Trophoblast cell (in vitro differentiated cells and primary cell): ENCODE data around the gene TMEM178B.
"Not testable (repeated sequence)": the region's sequence is repeated elsewhere in the genome, so short reads cannot be mapped to it uniquely, and the experiment has no call there.

Source experiments
- DNase-seq, 2 donors: peaks; one replicate each; pipeline ENCODE4 v3.0.0-alpha.2; 2016
- H2AFZ ChIP-seq: 2 replicates; pipeline ENCODE4 v1.6.1; 2013; ENCODE audit warnings: low read length, moderate library complexity, mild to moderate bottlenecking; ENCODE audit not compliant: insufficient read depth, poor library complexity
- H2AK5ac ChIP-seq: 2 replicates; pipeline ENCODE4 v1.6.1; 2013; ENCODE audit warnings: mild to moderate bottlenecking, low read length
- H2BK120ac ChIP-seq: 2 replicates; pipeline ENCODE4 v1.6.1; 2013; ENCODE audit warnings: low read length, mild to moderate bottlenecking, moderate library complexity; ENCODE audit not compliant: insufficient read depth, poor library complexity
- H2BK12ac ChIP-seq: 2 replicates; pipeline ENCODE4 v1.6.1; 2013; ENCODE audit warnings: mild to moderate bottlenecking, low read length, moderate library complexity
- H2BK5ac ChIP-seq: 2 replicates; pipeline ENCODE4 v1.6.1; 2013; ENCODE audit warnings: low read length, low read depth, moderate library complexity, mild to moderate bottlenecking; ENCODE audit not compliant: poor library complexity
- H3K14ac ChIP-seq: 2 replicates; pipeline ENCODE4 v1.6.1; 2013; ENCODE audit warnings: mild to moderate bottlenecking, low read length
- H3K18ac ChIP-seq: 2 replicates; pipeline ENCODE4 v1.6.1; 2013; ENCODE audit warnings: mild to moderate bottlenecking, low read length
- H3K23ac ChIP-seq: 2 replicates; pipeline ENCODE4 v1.6.1; 2013; ENCODE audit warnings: low read length
- H3K27ac ChIP-seq: 2 replicates; pipeline ENCODE4 v1.5.1; 2013; ENCODE audit warnings: low read depth, mild to moderate bottlenecking, inconsistent platforms, low read length, moderate library complexity
- H3K27me3 ChIP-seq: 2 replicates; pipeline ENCODE4 v1.6.1; 2013; ENCODE audit warnings: inconsistent platforms, mild to moderate bottlenecking, low read length, moderate library complexity; ENCODE audit not compliant: insufficient read depth
- H3K36me3 ChIP-seq, 2 experiments: 1 replicate in 1 of 2; 2 replicates in 1 of 2; pipeline ENCODE4 v1.6.1; 2013; ENCODE audit warnings: low read length in 2 of 2, mild to moderate bottlenecking in 2 of 2, moderate library complexity in 1 of 2; ENCODE audit not compliant: insufficient read depth in 2 of 2, control insufficient read depth in 1 of 2
- H3K4ac ChIP-seq: 2 replicates; pipeline ENCODE4 v1.6.1; 2013; ENCODE audit warnings: low read depth, mild to moderate bottlenecking, low read length, moderate library complexity
- H3K4me1 ChIP-seq, 2 experiments: 1 replicate in 1 of 2; 2 replicates in 1 of 2; pipeline ENCODE4 v1.6.1; 2013; ENCODE audit warnings: low read length in 2 of 2, mild to moderate bottlenecking in 2 of 2, moderate library complexity in 1 of 2; ENCODE audit not compliant: insufficient read depth in 2 of 2, control insufficient read depth in 1 of 2
- H3K4me2 ChIP-seq: 2 replicates; pipeline ENCODE4 v1.6.1; 2013; ENCODE audit warnings: inconsistent platforms, mild to moderate bottlenecking, low read length, moderate library complexity
- H3K4me3 ChIP-seq: 2 replicates; pipeline ENCODE4 v1.5.1; 2013; ENCODE audit warnings: mild to moderate bottlenecking, low read depth, low read length, inconsistent platforms
- H3K79me1 ChIP-seq: one replicate; pipeline ENCODE4 v1.6.1; 2013; ENCODE audit warnings: low read length
- H3K79me2 ChIP-seq: 2 replicates; pipeline ENCODE4 v1.6.1; 2013; ENCODE audit warnings: low read length, mild to moderate bottlenecking; ENCODE audit not compliant: control insufficient read depth, insufficient read depth, poor library complexity
- H3K9ac ChIP-seq: 2 replicates; pipeline ENCODE4 v1.6.1; 2013; ENCODE audit warnings: mild to moderate bottlenecking, low read length
- H3K9me3 ChIP-seq: 2 replicates; pipeline ENCODE4 v1.6.1; 2013; ENCODE audit warnings: low read depth, mild to moderate bottlenecking, control low read depth, inconsistent platforms, low read length; ENCODE audit not compliant: insufficient read depth
- H4K12ac ChIP-seq: 2 replicates; pipeline ENCODE4 v1.6.1; 2013; ENCODE audit warnings: low read depth, mild to moderate bottlenecking, low read length, moderate library complexity
- H4K8ac ChIP-seq: 2 replicates; pipeline ENCODE4 v1.6.1; 2013; ENCODE audit warnings: low read depth, mild to moderate bottlenecking, low read length, moderate library complexity
- H4K91ac ChIP-seq: one replicate; pipeline ENCODE4 v1.6.1; 2013; ENCODE audit warnings: low read depth, mild to moderate bottlenecking, low read length, moderate library complexity
- WGBS: extraction: QIAGEN DNeasy Blood & Tissue Kit; methylation state at CpG from one replicate; pipeline ENCODE4 v1.1.7; 2013; ENCODE audit warnings: missing lambda C conversion rate; ENCODE audit not compliant: insufficient read length, insufficient coverage; ENCODE audit errors: extremely low coverage; 5-methylcytosine and 5-hydroxymethylcytosine counted together

TMEM178B gene

GRCh38 chr7:141330285-141330684, 256.4 kb downstream of the TMEM178B start:
- not testable (repeated sequence) for H3K23ac ChIP-seq, H3K27ac ChIP-seq, H3K4ac ChIP-seq, H3K79me2 ChIP-seq, H3K4me1 ChIP-seq, H4K91ac ChIP-seq, H3K79me1 ChIP-seq, H3K9ac ChIP-seq, H4K12ac ChIP-seq, H2AK5ac ChIP-seq, H3K36me3 ChIP-seq, H2BK5ac ChIP-seq, H4K8ac ChIP-seq, DNase-seq, H2BK120ac ChIP-seq, H3K4me2 ChIP-seq, H3K27me3 ChIP-seq, H3K9me3 ChIP-seq, H2AFZ ChIP-seq, H2BK12ac ChIP-seq, H3K14ac ChIP-seq, H3K18ac ChIP-seq, H3K4me3 ChIP-seq
- no CpG with 5 or more reads among the region's 2 CpGs for WGBS

GRCh38 chr7:141333459-141333858, 259.6 kb downstream of the TMEM178B start:
- H2BK120ac ChIP-seq = no peak overlapping the region
- no peak overlapping the region for H3K23ac ChIP-seq
- no peak overlapping the region for H4K91ac ChIP-seq
- no peak overlapping the region for H3K9ac ChIP-seq
- H2AK5ac ChIP-seq = no peak overlapping the region
- H3K4me1 ChIP-seq = no peaks in the 10 kb centered on the region
- H3K9me3 ChIP-seq = peaks cover 3% of the 10 kb centered on the region
- H4K8ac ChIP-seq = no peak overlapping the region
- H3K79me2 ChIP-seq = no peaks in the 10 kb centered on the region
- no peak overlapping the region for H3K4me3 ChIP-seq
- no peak overlapping the region for H2BK5ac ChIP-seq
- no peak overlapping the region for H3K14ac ChIP-seq
- no peaks in the 10 kb centered on the region for H3K27me3 ChIP-seq
- H3K27ac ChIP-seq = no peak overlapping the region
- H3K36me3 ChIP-seq = no peaks in the 10 kb centered on the region
- no peak overlapping the region for H3K4ac ChIP-seq
- H4K12ac ChIP-seq = no peak overlapping the region
- no peak overlapping the region for H3K18ac ChIP-seq
- no CpG with 5 or more reads among the region's 4 CpGs for WGBS
- no peak overlapping the region for H2AFZ ChIP-seq
- H2BK12ac ChIP-seq = no peak overlapping the region
- H3K4me2 ChIP-seq = no peak overlapping the region
- H3K79me1 ChIP-seq = no peaks in the 10 kb centered on the region
- DNase-seq = peak in 1 of 2 donors; percentile 9

GRCh38 chr7:141335164-141335563, 261.3 kb downstream of the TMEM178B start:
- no peak for DNase-seq
- Histone ChIP-seq H2BK12ac (no peak overlapping the region), H3K4me3 (no peak overlapping the region), H4K12ac (no peak overlapping the region), H3K14ac (no peak overlapping the region), H3K36me3 (no peaks in the 10 kb centered on the region), H3K79me2 (no peaks in the 10 kb centered on the region), H3K9me3 (peaks cover 4% of the 10 kb centered on the region), H3K23ac (no peak overlapping the region), H4K91ac (no peak overlapping the region), H3K4me2 (no peak overlapping the region), H3K79me1 (no peaks in the 10 kb centered on the region), H2BK5ac (no peak overlapping the region), H2AFZ (no peak overlapping the region), H2BK120ac (no peak overlapping the region), H4K8ac (no peak overlapping the region), H3K9ac (no peak overlapping the region), H3K4ac (no peak overlapping the region), H3K27me3 (no peaks in the 10 kb centered on the region), H3K27ac (no peak overlapping the region), H2AK5ac (no peak overlapping the region), H3K4me1 (no peaks in the 10 kb centered on the region), H3K18ac (no peak overlapping the region)
- WGBS = no CpG with 5 or more reads among the region's 4 CpGs

- no peak for DNase-seq
- H3K18ac ChIP-seq = no peak overlapping the region
- no peak overlapping the region for H3K27ac ChIP-seq
- no peak overlapping the region for H2BK120ac ChIP-seq
- H3K23ac ChIP-seq = no peak overlapping the region
- H3K4me2 ChIP-seq = no peak overlapping the region
- H3K14ac ChIP-seq = no peak overlapping the region
- no peak overlapping the region for H2AK5ac ChIP-seq
- WGBS = no CpG with 5 or more reads among the region's 1 CpG
- no peak overlapping the region for H3K4ac ChIP-seq
- H3K36me3 ChIP-seq = no peaks in the 10 kb centered on the region
- H2AFZ ChIP-seq = no peak overlapping the region
- H4K91ac ChIP-seq = no peak overlapping the region
- peaks cover 4% of the 10 kb centered on the region for H3K9me3 ChIP-seq
- H3K79me1 ChIP-seq = no peaks in the 10 kb centered on the region
- H3K4me1 ChIP-seq = no peaks in the 10 kb centered on the region
- no peak overlapping the region for H4K8ac ChIP-seq
- H3K27me3 ChIP-seq = no peaks in the 10 kb centered on the region
- H3K4me3 ChIP-seq = no peak overlapping the region
- no peak overlapping the region for H4K12ac ChIP-seq
- no peak overlapping the region for H3K9ac ChIP-seq
- no peaks in the 10 kb centered on the region for H3K79me2 ChIP-seq
- H2BK5ac ChIP-seq = no peak overlapping the region
- H2BK12ac ChIP-seq = no peak overlapping the region
Observed at GRCh38 chr7:141339603-141340002, 265.7 kb downstream of the TMEM178B start.
